Measurements from ENCODE around the gene CASZ1.

Gene CASZ1

GRCh38 chr1:10820422-10820821 is 24.0 kb upstream of the CASZ1 start:
- Histone ChIP-seq H3K9me3 (ENCODE audit: insufficient read depth, low read depth, low read length) (no peaks in the 10 kb centered on the region), H3K36me3 (ENCODE audit: insufficient read depth, low read depth, low read length) (no peaks in the 10 kb centered on the region), H3K9ac (ENCODE audit: low read depth, low read length) (no peak overlapping the region), H3K27me3 (ENCODE audit: insufficient read depth, low read length) (no peaks in the 10 kb centered on the region), H3K27ac (ENCODE audit: low read length) (no peak overlapping the region), H3K4me1 (ENCODE audit: insufficient read depth, low read length) (peaks cover under 1% of the 10 kb centered on the region; the same call in 1 of the 2 replicates), H3K4me3 (ENCODE audit: low read length) (no peak overlapping the region)

- Histone ChIP-seq H3K9me3 (ENCODE audit: insufficient read depth, low read depth, low read length) (no peaks in the 10 kb centered on the region), H3K4me3 (ENCODE audit: low read length) (no peak overlapping the region), H3K9ac (ENCODE audit: low read depth, low read length) (no peak overlapping the region), H3K27me3 (ENCODE audit: insufficient read depth, low read length) (no peaks in the 10 kb centered on the region), H3K4me1 (ENCODE audit: insufficient read depth, low read length) (peaks cover 10% of the 10 kb centered on the region; the same call in 1 of the 2 replicates), H3K27ac (ENCODE audit: low read length) (no peak overlapping the region), H3K36me3 (ENCODE audit: insufficient read depth, low read depth, low read length) (no peaks in the 10 kb centered on the region)
These were observed 22.9 kb upstream of the CASZ1 start for GRCh38 chr1:10819198-10819901.

GRCh38 chr1:10818262-10819197 is 22.1 kb upstream of the CASZ1 start:
- no peaks in the 10 kb centered on the region for H3K27me3 ChIP-seq (ENCODE audit: insufficient read depth, low read length)
- H3K9me3 ChIP-seq (ENCODE audit: insufficient read depth, low read depth, low read length), result no peaks in the 10 kb centered on the region
- no peak overlapping the region for H3K27ac ChIP-seq (ENCODE audit: low read length)
- H3K4me3 ChIP-seq (ENCODE audit: low read length), result no peak overlapping the region
- H3K9ac ChIP-seq (ENCODE audit: low read depth, low read length), result no peak overlapping the region
- no peaks in the 10 kb centered on the region for H3K36me3 ChIP-seq (ENCODE audit: insufficient read depth, low read depth, low read length)
- peaks cover 10% of the 10 kb centered on the region; the same call in 1 of the 2 replicates for H3K4me1 ChIP-seq (ENCODE audit: insufficient read depth, low read length)

- Histone ChIP-seq H3K4me1 (ENCODE audit: insufficient read depth, low read length) (peaks cover 10% of the 10 kb centered on the region; the same call in 1 of the 2 replicates), H3K9ac (ENCODE audit: low read depth, low read length) (no peak overlapping the region), H3K36me3 (ENCODE audit: insufficient read depth, low read depth, low read length) (no peaks in the 10 kb centered on the region), H3K4me3 (ENCODE audit: low read length) (no peak overlapping the region), H3K27me3 (ENCODE audit: insufficient read depth, low read length) (no peaks in the 10 kb centered on the region), H3K9me3 (ENCODE audit: insufficient read depth, low read depth, low read length) (no peaks in the 10 kb centered on the region), H3K27ac (ENCODE audit: low read length) (no peak overlapping the region)
These were observed 20.4 kb upstream of the CASZ1 start for GRCh38 chr1:10816743-10817369.

GRCh38 chr1:10816233-10816632 is 19.8 kb upstream of the CASZ1 start:
- H3K27me3 ChIP-seq (ENCODE audit: insufficient read depth, low read length), result no peaks in the 10 kb centered on the region
- no peak overlapping the region for H3K9ac ChIP-seq (ENCODE audit: low read depth, low read length)
- H3K4me1 ChIP-seq (ENCODE audit: insufficient read depth, low read length), result peaks cover 10% of the 10 kb centered on the region; the same call in 1 of the 2 replicates
- H3K27ac ChIP-seq (ENCODE audit: low read length), result no peak overlapping the region
- H3K4me3 ChIP-seq (ENCODE audit: low read length), result no peak overlapping the region
- H3K36me3 ChIP-seq (ENCODE audit: insufficient read depth, low read depth, low read length), result no peaks in the 10 kb centered on the region
- H3K9me3 ChIP-seq (ENCODE audit: insufficient read depth, low read depth, low read length), result no peaks in the 10 kb centered on the region

GRCh38 chr1:10815858-10816195 is 19.4 kb upstream of the CASZ1 start:
- Histone ChIP-seq H3K9ac (ENCODE audit: low read depth, low read length) (no peak overlapping the region), H3K27me3 (ENCODE audit: insufficient read depth, low read length) (no peaks in the 10 kb centered on the region), H3K27ac (ENCODE audit: low read length) (no peak overlapping the region), H3K4me3 (ENCODE audit: low read length) (no peak overlapping the region), H3K4me1 (ENCODE audit: insufficient read depth, low read length) (peaks cover 10% of the 10 kb centered on the region; the same call in 1 of the 2 replicates), H3K36me3 (ENCODE audit: insufficient read depth, low read depth, low read length) (no peaks in the 10 kb centered on the region), H3K9me3 (ENCODE audit: insufficient read depth, low read depth, low read length) (no peaks in the 10 kb centered on the region)

- H3K9me3 ChIP-seq (ENCODE audit: insufficient read depth, low read depth, low read length), result no peaks in the 10 kb centered on the region
- H3K36me3 ChIP-seq (ENCODE audit: insufficient read depth, low read depth, low read length), result no peaks in the 10 kb centered on the region
- H3K9ac ChIP-seq (ENCODE audit: low read depth, low read length), result peak overlapping the region; percentile 39; the same call in 1 of the 2 replicates
- H3K4me1 ChIP-seq (ENCODE audit: insufficient read depth, low read length), result peaks cover 10% of the 10 kb centered on the region; the same call in 1 of the 2 replicates
- H3K4me3 ChIP-seq (ENCODE audit: low read length), result no peak overlapping the region
- H3K27ac ChIP-seq (ENCODE audit: low read length), result no peak overlapping the region
- H3K27me3 ChIP-seq (ENCODE audit: insufficient read depth, low read length), result no peaks in the 10 kb centered on the region
These were observed 18.8 kb upstream of the CASZ1 start for GRCh38 chr1:10814976-10815857.

- Histone ChIP-seq H3K36me3 (ENCODE audit: insufficient read depth, low read depth, low read length) (no peaks in the 10 kb centered on the region), H3K27ac (ENCODE audit: low read length) (no peak overlapping the region), H3K9ac (ENCODE audit: low read depth, low read length) (no peak overlapping the region), H3K27me3 (ENCODE audit: insufficient read depth, low read length) (no peaks in the 10 kb centered on the region), H3K9me3 (ENCODE audit: insufficient read depth, low read depth, low read length) (no peaks in the 10 kb centered on the region), H3K4me1 (ENCODE audit: insufficient read depth, low read length) (peaks cover 10% of the 10 kb centered on the region; the same call in 1 of the 2 replicates), H3K4me3 (ENCODE audit: low read length) (no peak overlapping the region)
These were observed 17.9 kb upstream of the CASZ1 start for GRCh38 chr1:10814312-10814711.

- no peaks in the 10 kb centered on the region for H3K9me3 ChIP-seq (ENCODE audit: insufficient read depth, low read depth, low read length)
- no peak overlapping the region for H3K4me3 ChIP-seq (ENCODE audit: low read length)
- peaks cover 10% of the 10 kb centered on the region; the same call in 1 of the 2 replicates for H3K4me1 ChIP-seq (ENCODE audit: insufficient read depth, low read length)
- H3K27ac ChIP-seq (ENCODE audit: low read length), result no peak overlapping the region
- no peaks in the 10 kb centered on the region for H3K27me3 ChIP-seq (ENCODE audit: insufficient read depth, low read length)
- H3K9ac ChIP-seq (ENCODE audit: low read depth, low read length), result no peak overlapping the region
- no peaks in the 10 kb centered on the region for H3K36me3 ChIP-seq (ENCODE audit: insufficient read depth, low read depth, low read length)
These were observed 17.4 kb upstream of the CASZ1 start for GRCh38 chr1:10813799-10814198.

- Histone ChIP-seq H3K9ac (ENCODE audit: low read depth, low read length) (no peak overlapping the region), H3K27ac (ENCODE audit: low read length) (no peak overlapping the region), H3K4me1 (ENCODE audit: insufficient read depth, low read length) (peaks cover 10% of the 10 kb centered on the region; the same call in 1 of the 2 replicates), H3K36me3 (ENCODE audit: insufficient read depth, low read depth, low read length) (no peaks in the 10 kb centered on the region), H3K27me3 (ENCODE audit: insufficient read depth, low read length) (no peaks in the 10 kb centered on the region), H3K4me3 (ENCODE audit: low read length) (no peak overlapping the region), H3K9me3 (ENCODE audit: insufficient read depth, low read depth, low read length) (no peaks in the 10 kb centered on the region)
These were observed 16.0 kb upstream of the CASZ1 start for GRCh38 chr1:10812387-10812915.

Data from iPS-20b (cell line).